ENCODE measurements around the gene SHISA6. TPM values are rescaled to one million over a fixed set of nuclear protein-coding genes. Genes with fewer than 3 reads are reported as not detected.

Gene SHISA6
- polyA plus RNA-seq, result 1.8 and 2.5 TPM in 2 replicates
- 7.3 and 10.4 TPM in 2 replicates for polyA minus RNA-seq

- TF ChIP-seq REST (IDR thresholded peaks at IDR 0.05; ENCODE audit: borderline replicate concordance), result no peak
- peak; percentile 15 for TF ChIP-seq CTCF (IDR thresholded peaks at IDR 0.05; ENCODE audit: poor library complexity, severe bottlenecking)
- no peak for TF ChIP-seq MXI1 (conservative IDR thresholded peaks at IDR 0.05; ENCODE audit: poor library complexity, severe bottlenecking)
- TF ChIP-seq SMC3 (conservative IDR thresholded peaks at IDR 0.05; ENCODE audit: poor library complexity), result peak; percentile 8
- TF ChIP-seq TAF1 (IDR thresholded peaks at IDR 0.05; ENCODE audit: low read depth), result no peak
- peak within 1 kb of the TSS; percentile 39 for H3K4me2 ChIP-seq (ENCODE audit: low read length)
- H3K9me2 ChIP-seq (ENCODE audit: insufficient read depth, low read length), result no peaks in the 10 kb centered on the region
- no peaks in the 10 kb centered on the region for H3F3A ChIP-seq (ENCODE audit: insufficient read depth, low read length, poor library complexity, severe bottlenecking)
- H3K27ac ChIP-seq (ENCODE audit: low read length), result no peak within 1 kb of the TSS
- peak within 1 kb of the TSS; percentile 87 for H3K4me3 ChIP-seq (ENCODE audit: low read length)
- H4K20me1 ChIP-seq (ENCODE audit: insufficient read depth), result no peaks in the 10 kb centered on the region
- H3K27me3 ChIP-seq (ENCODE audit: insufficient read depth, low read depth, low read length), result peaks cover 52% of the 10 kb centered on the region
- no peak within 1 kb of the TSS for H2AFZ ChIP-seq (ENCODE audit: low read depth, low read length)
- peak within 1 kb of the TSS; percentile 62 for H3K9ac ChIP-seq (ENCODE audit: low read length)
- no peaks in the 10 kb centered on the region for H3K36me3 ChIP-seq (ENCODE audit: insufficient read depth, low read length)
- no peaks in the 10 kb centered on the region for H3K79me2 ChIP-seq (replicated peaks; ENCODE audit: insufficient read depth, low read length)
- no peaks in the 10 kb centered on the region for H3K9me3 ChIP-seq (ENCODE audit: low read length)
These were observed at the start of gene SHISA6 for GRCh38 chr17:11240841-11241610. Gene SHISA6, plus strand, starts transcription at chr17:11241213.

- Histone ChIP-seq H3K36me3 (ENCODE audit: insufficient read depth, low read length) (no peaks in the 10 kb centered on the region), H3K4me3 (ENCODE audit: low read length) (no peak overlapping the region), H2AFZ (ENCODE audit: low read depth, low read length) (no peak overlapping the region), H3K27me3 (ENCODE audit: insufficient read depth, low read depth, low read length) (no peaks in the 10 kb centered on the region), H3K27ac (ENCODE audit: low read length) (no peak overlapping the region), H3K4me2 (ENCODE audit: low read length) (no peak overlapping the region), H3F3A (ENCODE audit: insufficient read depth, low read length, poor library complexity, severe bottlenecking) (no peaks in the 10 kb centered on the region), H3K9ac (ENCODE audit: low read length) (no peak overlapping the region), H3K9me3 (ENCODE audit: low read length) (no peaks in the 10 kb centered on the region), H3K79me2 (replicated peaks; ENCODE audit: insufficient read depth, low read length) (no peaks in the 10 kb centered on the region), H4K20me1 (ENCODE audit: insufficient read depth) (no peaks in the 10 kb centered on the region), H3K9me2 (ENCODE audit: insufficient read depth, low read length) (no peaks in the 10 kb centered on the region)
- no peak for TF ChIP-seq TAF1 (IDR thresholded peaks at IDR 0.05; ENCODE audit: low read depth)
- no peak for TF ChIP-seq REST (IDR thresholded peaks at IDR 0.05; ENCODE audit: borderline replicate concordance)
- no peak for TF ChIP-seq MXI1 (conservative IDR thresholded peaks at IDR 0.05; ENCODE audit: poor library complexity, severe bottlenecking)
- no peak for TF ChIP-seq CTCF (IDR thresholded peaks at IDR 0.05; ENCODE audit: poor library complexity, severe bottlenecking)
- no peak for TF ChIP-seq POLR2AphosphoS5 (IDR thresholded peaks at IDR 0.05)
- TF ChIP-seq EP300 (conservative IDR thresholded peaks at IDR 0.05; ENCODE audit: poor library complexity, severe bottlenecking), result no peak
- no peak for TF ChIP-seq RAD21 (conservative IDR thresholded peaks at IDR 0.05)
- no peak for TF ChIP-seq EZH2 (IDR thresholded peaks at IDR 0.05; ENCODE audit: borderline replicate concordance, insufficient read depth, low read length, poor library complexity, severe bottlenecking)
- TF ChIP-seq SMC3 (conservative IDR thresholded peaks at IDR 0.05; ENCODE audit: poor library complexity), result no peak
These were observed 45.2 kb upstream of the SHISA6 start for GRCh38 chr17:11195801-11196200.
